GM19324 (cell line): ENCODE data around the gene ARMC9.

Experiments used
- ATAC-seq: cut with Tn5 transposase; IDR thresholded peaks from one replicate; pipeline ENCODE4 v1.9.1; 2021; ENCODE audit warnings: mild to moderate bottlenecking, moderate library complexity; ENCODE audit not compliant: unreplicated experiment, low FRiP score

Gene ARMC9

GRCh38 chr2:231410293-231411004 lies 212.0 kb downstream of the ARMC9 start:
- ATAC-seq, result no peak

- ATAC-seq, result no peak
Measured at GRCh38 chr2:231411237-231411636, 212.8 kb downstream of the ARMC9 start.

- peak; percentile 97 for ATAC-seq
Measured at GRCh38 chr2:231411831-231412617, 213.6 kb downstream of the ARMC9 start.

- no peak for ATAC-seq
Measured at GRCh38 chr2:231412618-231412963, 214.2 kb downstream of the ARMC9 start.

GRCh38 chr2:231413456-231413855 lies 215.0 kb downstream of the ARMC9 start:
- ATAC-seq, result no peak

GRCh38 chr2:231413921-231414476 lies 215.6 kb downstream of the ARMC9 start:
- no peak for ATAC-seq

GRCh38 chr2:231415029-231415428 lies 216.6 kb downstream of the ARMC9 start:
- no peak for ATAC-seq

- ATAC-seq, result no peak
Measured at GRCh38 chr2:231418820-231419640, 220.6 kb downstream of the ARMC9 start.

- ATAC-seq, result no peak
Measured at GRCh38 chr2:231421051-231421580, 222.7 kb downstream of the ARMC9 start.

- no peak for ATAC-seq
Measured at GRCh38 chr2:231422056-231422455, 223.6 kb downstream of the ARMC9 start.

- no peak for ATAC-seq
Measured at GRCh38 chr2:231423176-231423575, 224.7 kb downstream of the ARMC9 start.
